ENCODE results near the gene GLRB. TPM values are rescaled to one million over a fixed set of nuclear protein-coding genes. Genes with fewer than 3 reads are reported as not detected.

The GLRB gene
- total RNA-seq, 1 donor from 2014 or later, result 10.3 TPM

Other genes starting within 250 kb of the GLRB start
- 11.3 and 22.0 TPM in 2 replicates for gene PDGFC, start 104.4 kb upstream of the GLRB start, total RNA-seq
- gene GRIA2, start 144.6 kb downstream of the GLRB start, total RNA-seq, result under 0.01 TPM in 1 of 2 replicates, not detected in the other

All from dermis microvascular lymphatic vessel endothelial cell (primary cell).